HG02973 (cell line): ENCODE measurements around the gene AMPH.

Experiments used
- ATAC-seq: cut with Tn5 transposase; IDR thresholded peaks from one replicate; pipeline ENCODE4 v1.9.1; 2021; ENCODE audit warnings: moderate library complexity; ENCODE audit not compliant: unreplicated experiment

Gene AMPH

DNA sequence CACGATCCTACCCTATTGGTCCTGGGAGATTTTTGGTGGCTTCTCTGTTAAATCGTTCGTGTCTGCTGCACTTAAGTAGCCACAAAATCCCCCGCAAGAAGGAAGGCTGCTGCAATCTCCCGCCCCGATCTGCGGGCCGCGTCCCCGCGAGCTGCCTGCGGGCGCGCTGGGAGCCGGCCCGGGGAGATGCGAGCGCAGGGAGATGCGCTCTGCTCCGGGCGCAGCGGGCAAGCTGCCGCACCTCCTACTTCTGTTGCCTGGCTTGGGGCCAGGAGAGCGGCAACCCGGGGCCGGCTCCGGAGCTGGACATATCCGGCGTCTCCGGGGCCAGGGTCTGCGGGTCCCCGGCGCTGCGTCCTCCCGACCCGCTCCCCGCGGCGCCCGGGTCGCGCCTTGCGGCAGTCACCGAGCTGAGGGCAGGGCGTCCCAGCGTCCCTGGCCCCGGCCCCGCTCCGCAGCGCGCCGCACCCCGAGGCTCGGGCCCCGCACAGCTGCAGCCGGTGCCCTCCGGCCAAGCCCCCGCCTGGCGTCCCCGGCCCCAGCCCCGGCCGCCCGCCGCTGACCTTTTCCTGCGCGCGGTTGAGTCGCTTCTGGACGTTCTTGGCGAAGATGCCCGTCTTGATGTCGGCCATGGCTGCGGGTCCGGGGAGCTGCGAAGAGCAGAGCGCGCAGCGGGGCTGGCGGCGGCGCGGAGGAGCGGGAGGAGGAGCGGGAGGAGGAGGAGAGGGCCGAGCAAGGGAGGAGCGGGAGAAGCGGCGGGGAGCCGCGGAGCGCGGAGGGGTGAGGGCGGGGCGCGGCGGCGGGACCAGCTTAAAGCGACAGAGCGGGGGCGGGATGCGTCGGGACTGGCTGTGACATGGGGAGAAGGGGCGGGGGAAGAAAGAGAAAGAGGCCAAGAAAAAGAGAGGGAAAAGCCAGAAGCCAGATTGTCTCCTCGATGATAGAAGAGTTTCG lies at the start of gene AMPH:
TSS of gene AMPH (minus strand) at position 654 of the 954 bp plus-strand sequence. CDS start at position 632, 22 bp downstream.
- ATAC-seq, result no peak

DNA sequence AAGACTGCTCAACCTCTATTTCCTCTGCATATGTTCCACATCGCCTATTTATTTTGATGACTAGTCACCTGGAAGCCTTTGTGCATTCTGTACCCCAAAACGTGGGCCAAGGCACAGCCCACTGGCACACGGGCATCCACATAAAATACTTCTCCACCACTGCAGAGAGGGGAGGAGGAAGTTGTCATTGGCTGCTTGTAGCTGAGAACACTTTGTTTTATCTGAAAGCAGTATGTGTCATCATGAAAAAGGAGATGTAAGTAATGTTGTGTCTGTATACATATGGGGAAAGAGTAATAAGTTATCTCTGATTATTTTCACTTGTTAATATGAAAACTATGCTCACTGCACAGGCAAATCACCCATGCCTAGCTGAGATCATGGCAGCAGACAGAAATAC lies 48.2 kb upstream of the AMPH start:
- ATAC-seq, result no peak

DNA sequence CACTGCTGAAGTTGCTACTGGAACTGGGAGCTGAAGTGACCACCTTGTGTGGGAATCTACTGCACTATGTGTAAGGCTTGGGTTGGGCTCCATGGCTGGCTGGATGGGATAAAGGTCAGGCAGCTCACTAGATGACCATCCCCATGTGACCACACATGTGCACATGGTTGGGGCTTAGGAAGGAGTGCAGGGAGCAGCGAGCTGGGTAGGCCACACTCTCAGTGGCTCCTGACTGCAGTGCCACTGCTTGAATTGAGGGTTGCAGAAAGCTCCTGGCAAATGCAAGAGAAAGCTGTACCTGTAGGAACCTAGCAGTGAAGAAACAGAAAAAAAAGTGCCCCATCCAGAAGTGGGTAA lies 47.5 kb upstream of the AMPH start:
- no peak for ATAC-seq

DNA sequence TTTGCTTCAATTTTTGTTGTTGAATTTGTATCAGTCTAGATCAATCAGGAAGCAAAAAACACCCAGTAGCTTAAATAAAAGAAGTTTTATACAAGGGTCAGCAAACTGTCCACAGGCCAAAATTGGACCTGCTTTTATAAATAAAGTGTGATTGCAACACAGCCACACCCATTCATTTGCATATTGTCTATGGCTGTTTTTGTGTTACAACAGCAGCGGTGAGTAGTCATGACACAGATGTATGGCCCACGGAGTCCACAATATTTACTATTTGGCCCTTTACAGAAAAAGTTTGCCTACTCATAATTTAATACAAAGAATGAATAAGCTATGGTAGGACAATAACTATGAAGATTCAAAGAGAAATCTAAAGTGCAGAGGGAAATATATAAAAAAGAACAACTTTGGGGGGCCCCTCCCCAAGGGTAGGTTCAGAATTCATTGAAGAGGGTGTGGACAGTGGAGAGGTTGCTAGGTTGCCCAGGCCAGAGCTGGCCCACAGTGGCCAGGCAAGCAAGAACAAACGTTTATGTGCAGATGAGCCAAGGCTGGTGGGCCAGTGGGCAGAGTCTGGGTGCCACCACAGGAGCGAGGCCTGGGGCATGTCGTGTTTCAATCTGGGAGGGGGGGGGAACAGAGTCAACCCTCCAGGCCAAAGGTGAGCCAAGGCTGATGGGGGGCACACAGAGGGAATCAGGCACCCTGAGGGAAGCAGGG lies 47.0 kb upstream of the AMPH start:
- ATAC-seq, result no peak

DNA sequence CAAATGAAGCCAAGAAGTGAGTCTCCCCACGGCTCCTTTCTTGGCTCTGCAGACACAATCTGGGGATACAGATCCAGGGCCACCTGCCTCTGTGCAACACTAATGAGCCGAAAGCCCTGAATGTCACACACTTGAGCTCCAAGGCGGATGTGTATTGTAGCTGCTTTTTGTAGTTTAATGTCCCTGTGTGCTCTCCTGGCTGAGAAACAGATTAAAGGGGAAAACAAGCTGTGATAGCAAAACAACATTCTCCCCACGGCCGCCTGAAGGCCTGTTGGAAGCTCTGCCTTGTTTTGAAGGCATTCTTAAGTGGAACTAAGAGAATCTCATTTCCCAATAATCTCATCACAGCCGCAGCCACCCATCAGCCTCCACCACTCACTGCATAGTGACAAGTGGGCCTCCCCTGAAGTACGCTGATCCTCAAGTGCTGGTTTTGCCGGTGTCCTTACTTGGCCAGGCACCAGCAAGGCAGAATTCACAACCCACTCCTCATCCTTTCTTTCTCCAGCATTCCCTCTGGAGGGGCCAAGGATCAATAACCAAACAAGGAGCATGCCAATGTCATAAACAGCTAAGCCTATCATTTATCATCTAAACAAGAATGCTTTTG lies 44.4 kb upstream of the AMPH start:
- ATAC-seq, result no peak

DNA sequence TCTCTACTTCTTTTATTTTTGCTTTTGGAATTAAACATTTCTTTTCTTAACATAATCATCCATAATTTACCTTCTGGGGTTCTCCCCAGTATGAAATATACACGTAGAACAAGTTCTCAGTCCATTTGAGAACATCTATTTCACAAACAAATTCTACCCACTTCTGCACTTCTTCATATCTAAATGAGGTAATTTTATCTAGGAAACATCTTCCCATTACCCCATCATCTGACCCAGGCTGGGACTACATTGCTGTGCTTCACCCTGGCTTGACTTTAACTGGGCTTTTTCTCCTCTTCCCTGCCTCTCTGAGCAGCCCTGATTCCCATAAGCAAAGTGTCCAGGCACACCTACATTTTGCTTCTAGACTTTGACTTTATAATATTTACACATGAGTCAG lies 43.3 kb upstream of the AMPH start:
- ATAC-seq, result no peak

DNA sequence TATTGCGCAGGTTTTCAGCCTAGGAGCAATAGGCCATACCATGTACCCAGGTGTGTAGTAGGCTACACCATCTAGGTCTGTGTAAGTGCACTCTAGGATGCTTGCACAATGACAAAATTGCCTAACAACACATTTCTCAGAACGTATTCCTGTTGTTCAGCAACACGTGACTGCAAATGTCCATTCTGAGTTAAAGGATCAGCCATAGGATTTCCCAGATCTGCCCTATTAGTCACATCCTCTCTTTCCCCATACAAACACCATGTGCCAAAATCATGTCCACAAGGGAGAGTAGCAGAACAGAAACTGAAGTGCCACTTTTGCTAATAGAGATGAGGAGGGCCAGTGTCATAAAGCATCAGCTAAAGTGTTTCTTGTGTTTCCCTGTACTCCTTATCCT lies 42.6 kb upstream of the AMPH start:
- ATAC-seq, result no peak

DNA sequence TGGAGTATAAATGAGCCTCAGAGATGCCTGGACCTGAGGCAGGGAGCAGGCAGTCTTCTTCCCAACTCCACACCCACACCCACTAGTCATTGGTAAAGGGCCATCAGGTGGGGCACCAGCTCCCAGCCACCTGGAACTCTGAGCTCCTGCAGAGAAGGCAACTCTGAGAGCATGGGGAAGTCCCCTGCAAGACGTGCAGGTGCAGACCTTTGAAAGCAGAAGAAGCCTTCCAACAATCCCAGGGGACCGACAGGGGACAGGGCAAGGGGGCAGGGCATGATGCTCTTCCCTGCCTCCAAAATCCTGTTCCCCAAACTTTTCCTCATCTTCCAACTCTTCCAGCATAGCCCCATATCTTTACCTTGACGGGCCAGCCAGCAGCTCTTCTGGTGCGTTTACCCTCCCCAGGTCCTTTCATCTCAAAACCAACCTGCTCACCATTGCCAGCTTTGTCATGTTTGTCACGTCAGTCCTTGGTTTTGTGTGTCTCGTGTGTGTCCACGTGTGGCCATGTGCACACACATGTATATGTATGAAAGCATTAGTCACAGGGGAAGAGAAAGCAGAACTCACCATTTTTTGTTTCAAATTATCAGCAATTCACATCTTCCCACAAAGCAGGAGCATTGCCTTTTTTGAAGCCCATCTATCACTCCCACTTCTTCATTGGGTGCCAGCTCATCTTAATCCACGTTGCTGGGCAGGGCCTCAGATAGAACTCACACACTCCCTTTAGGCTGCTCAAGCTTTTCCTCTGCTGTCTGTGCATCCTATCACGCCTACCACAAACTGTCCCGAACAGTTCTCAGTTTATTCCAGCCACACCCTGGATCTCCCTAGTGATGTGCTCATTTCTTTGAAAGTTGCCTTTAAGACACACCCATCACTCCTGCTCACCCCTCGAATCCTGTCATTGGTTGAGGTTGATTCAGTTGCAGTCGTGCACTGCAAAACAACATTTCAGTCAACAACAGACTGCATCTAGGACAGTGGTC lies 41.0 kb upstream of the AMPH start:
- ATAC-seq, result no peak

DNA sequence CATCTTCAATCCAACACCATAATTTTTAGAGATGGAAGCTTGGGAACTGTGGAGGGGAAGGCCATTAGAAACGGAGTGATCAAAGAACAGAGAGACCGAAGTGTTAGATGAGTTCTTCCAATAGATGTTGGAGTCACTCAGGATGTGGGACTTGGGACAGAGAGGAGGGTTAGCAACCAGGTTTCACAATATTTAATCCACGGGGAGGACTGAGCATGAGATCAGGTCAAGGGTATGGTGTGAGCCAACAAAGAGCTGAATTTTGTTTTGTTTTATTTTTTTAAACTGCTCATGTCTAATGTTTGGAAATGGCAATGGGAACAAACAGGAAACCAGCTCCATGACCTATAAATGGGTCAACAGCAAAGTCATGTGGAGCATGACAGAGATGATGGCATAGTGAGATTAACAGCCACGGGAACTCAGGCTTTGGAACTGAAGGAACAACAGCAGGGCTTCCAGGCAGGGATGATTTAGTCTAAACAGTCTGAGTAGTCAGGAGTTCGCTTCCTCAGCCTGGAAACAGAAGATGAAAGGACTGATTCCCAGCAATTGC lies 38.9 kb upstream of the AMPH start:
- ATAC-seq, result no peak

DNA sequence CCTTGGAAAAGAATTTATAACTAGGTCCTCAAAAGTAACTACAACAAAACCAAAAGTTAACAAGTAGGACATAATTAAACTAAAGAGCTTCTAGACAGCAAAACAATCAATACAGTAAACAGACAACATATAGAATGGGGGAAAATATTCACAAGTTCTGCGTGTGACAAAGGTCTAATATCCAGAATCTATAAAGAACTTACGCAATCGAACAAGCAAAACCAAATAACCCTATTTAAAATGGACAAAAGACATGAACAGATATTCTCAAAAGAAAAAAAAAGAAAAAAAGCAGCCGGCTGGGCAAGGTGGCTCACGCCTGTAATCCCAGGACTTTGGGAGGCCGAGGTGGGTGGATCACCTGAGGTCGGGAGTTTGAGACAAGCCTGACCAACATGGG lies 33.8 kb upstream of the AMPH start:
- no peak for ATAC-seq

DNA sequence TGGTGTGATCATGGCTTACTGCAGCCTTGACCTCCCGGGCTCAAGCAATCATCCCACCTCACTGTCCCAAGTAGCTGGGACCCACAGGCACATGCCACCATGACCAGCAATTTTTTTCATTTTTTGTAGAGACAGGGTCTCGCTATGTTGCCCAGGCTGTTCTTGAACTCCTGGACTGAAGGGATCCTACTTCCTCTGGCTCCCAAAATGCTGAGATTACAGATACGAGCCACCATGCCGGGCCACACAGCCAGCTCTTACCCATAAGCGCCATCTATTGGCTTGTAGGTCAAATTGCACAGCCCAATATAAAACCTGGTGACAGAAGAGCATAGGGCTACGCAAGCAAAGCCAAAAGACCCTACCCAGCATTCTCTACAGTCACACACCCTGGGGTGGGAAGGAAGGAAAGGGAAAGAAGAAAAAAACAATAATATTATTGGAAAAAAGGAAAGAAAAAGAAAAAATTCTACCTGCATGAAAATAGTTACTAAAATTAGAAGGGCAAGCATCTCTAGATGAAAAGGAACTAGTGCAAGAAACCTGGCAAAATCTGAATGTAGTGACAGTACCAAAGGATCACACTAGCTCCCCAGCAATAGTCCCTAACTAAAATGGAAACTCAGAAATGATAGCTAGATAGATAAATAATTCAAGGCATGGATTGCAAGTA lies 29.4 kb upstream of the AMPH start:
- ATAC-seq, result peak; percentile 65

DNA sequence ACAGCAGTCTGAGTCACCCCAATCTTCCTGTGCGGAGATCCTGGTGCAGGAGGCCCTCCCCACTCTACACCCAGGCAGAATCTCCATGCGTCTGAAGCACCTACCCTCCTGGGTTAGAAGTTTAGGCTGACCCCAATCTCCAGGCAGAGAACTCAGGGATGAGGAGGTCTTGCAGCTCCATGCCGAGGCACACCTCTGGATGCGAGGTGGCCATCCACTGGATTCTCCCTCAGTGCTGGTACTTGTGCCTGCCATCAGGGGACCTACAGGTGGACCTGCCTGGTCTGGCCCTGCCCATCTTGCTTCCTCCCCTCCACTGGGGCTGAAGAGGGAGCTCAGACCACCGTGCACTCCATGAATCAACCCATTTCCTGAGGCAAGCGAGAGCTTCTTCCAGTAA lies 28.8 kb upstream of the AMPH start:
- no peak for ATAC-seq

DNA sequence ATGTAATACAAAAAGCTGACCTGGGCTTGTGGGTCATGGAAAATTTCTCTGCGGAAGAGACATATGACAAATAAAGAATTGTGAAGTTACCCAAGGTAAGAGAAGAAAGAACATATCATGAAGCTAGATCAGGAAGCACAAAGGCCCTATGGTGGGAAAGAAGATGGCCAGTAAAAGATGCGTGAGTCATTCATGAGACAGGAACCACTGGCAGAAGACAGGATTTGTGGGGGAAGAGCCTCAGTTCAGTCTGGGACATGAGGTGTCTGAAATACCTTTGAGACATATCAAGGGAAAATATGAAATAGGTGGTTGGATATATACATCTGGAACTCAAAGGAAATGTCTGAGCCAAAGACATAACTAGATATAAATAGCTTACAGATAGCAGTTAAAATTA lies 27.7 kb upstream of the AMPH start:
- no peak for ATAC-seq

DNA sequence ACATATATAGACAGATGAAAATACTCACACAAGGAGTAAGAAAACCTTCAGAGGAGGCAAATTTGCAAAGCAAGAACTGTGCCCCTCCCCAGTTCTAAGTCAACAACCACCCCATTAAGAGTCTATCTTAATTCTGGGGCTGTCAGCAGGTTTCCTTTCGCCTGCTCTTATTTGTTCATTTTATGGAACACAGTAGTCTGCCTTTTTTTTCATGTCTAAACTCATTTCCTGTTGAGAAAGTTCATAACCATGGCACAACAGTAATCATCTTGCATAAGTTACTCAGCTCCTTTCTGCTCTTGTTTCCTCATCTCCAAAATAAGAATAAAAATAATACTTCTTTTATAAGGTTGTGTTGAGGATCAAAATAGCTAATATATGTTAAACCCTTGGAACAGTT lies 25.8 kb upstream of the AMPH start:
- no peak for ATAC-seq

DNA sequence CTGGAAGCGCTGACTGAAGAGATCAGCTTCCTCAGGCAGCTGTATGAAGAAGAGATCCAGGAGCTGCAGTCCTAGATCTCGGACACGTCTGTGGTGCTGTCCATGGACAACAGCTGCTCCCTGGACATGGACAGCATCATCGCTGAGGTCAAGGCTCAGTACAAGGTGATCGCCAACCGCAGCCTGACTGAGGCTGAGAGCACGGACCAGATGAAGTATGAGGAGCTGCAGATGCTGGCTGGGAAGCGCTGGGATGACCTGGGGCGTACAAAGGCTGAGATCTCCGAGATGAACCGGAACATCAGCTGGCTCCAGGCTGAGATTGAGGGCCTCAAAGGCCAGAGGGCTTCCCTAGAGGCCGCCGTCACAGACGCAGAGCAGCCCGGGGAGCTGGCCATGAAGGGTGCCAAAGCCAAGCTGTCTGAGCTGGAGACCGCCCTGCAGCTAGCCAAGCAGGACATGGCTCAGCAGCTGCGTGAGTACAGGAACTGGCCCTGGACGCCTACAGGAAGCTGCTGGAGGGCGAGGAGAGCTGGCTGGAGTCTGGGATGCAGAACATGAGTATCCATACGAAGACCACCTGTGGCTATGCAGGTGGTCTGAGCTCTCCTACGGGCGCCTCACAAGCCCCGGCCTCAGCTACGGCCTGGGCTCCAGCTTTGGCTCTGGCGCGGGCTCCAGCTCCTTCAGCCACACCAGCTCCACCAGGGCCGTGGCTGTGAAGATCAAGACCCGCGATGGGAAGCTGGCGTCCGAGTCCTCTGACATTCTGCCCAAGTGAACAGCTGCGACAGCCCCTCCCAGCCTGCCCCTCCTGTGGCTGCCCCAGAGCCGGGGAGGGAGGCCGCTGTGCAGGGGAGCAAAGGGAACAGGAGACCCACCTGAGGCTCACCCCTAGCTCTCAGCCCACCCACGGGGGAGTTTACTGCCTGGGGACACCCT lies 24.9 kb upstream of the AMPH start:
- ATAC-seq, result no peak

DNA sequence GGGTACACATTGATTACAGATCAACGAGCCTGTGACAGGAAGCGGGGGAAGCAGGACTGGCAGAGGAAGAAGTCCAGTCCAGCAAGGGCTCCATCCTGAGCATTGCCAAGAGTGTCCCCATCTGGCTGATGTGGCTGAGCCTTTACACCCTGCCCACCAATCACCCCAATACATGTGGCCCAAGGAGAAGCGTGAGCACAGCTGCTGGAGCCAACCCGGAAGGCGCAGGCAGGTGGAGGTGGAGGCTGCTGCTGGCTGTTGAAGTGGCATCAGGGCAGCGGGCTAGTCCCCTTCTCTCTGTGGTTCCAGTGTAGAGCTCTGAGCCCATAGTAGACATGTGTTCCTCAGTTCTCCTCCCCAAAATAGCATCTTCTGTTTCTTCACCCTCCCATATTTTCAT lies 6.8 kb upstream of the AMPH start:
- ATAC-seq, result no peak

DNA sequence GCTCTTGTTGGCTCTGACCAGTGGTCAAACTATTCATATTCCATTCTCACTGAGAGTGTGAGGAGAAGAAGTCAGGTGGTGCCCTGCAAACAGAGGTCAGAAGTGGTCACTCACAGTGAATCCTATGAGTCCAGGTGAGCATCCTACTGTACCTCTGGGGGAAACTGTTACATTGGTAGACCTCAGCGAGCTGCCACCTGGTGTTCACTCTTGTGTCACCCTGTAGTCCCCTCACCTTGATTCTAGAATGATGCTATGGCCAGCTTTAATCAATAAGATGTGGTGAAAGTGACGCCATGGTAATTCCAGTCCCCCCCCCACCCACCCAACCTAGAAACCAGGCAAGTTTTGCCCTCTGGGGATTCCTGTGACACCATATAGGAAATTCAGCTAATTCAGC lies 1.2 kb upstream of the AMPH start:
- no peak for ATAC-seq

DNA sequence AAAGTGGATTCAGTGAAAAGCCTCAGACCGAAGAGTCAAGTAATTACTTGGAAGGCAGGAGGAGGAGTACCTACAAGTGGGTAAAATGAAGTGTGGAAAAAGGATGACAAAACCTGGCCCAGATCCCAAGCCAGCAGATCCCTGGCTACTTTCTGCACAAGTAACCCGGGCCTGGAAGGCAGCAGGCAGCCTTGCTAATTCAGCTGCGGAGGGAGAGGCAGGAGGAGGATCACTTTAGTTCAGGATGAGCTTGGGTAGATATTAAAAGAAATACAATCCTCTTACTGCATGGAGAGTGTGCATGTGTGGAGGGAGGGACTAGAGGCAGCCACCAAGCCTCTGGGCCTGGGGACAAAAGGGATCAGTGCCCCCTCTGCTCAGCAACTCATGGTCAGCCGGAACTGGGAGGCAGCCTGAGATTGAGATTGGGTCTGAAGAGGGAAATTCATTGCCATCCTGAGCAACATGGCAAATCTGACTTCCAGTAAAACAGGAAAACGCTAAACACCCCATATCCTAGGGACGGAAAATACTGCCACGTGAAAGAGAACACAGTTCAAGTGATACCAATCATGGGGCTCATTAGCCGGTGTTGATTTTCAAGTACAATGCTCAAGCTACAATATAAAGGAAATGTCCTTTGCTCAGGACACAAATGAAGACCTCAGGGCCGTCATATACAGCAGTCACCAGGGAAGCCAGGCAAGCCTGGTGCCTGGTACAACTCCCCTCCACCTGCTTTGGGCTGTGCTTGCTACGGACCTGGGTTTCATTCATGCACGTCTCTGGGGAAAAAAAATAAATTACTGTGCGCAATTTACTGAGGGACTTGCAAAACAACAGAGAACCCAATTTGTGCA lies 1.3 kb downstream of the AMPH start:
- ATAC-seq, result no peak
